GM12874 (cell line): ENCODE data around the gene GOLPH3.

Source experiments
- TF ChIP-seq, protein P1 (sequence below): IDR thresholded peaks from 2 replicates; pipeline ENCODE4 v1.5.1; 2011; ENCODE audit warnings: low read depth, mild to moderate bottlenecking, control low read depth, low read length, moderate library complexity; ENCODE audit not compliant: insufficient read depth

GOLPH3 gene

DNA sequence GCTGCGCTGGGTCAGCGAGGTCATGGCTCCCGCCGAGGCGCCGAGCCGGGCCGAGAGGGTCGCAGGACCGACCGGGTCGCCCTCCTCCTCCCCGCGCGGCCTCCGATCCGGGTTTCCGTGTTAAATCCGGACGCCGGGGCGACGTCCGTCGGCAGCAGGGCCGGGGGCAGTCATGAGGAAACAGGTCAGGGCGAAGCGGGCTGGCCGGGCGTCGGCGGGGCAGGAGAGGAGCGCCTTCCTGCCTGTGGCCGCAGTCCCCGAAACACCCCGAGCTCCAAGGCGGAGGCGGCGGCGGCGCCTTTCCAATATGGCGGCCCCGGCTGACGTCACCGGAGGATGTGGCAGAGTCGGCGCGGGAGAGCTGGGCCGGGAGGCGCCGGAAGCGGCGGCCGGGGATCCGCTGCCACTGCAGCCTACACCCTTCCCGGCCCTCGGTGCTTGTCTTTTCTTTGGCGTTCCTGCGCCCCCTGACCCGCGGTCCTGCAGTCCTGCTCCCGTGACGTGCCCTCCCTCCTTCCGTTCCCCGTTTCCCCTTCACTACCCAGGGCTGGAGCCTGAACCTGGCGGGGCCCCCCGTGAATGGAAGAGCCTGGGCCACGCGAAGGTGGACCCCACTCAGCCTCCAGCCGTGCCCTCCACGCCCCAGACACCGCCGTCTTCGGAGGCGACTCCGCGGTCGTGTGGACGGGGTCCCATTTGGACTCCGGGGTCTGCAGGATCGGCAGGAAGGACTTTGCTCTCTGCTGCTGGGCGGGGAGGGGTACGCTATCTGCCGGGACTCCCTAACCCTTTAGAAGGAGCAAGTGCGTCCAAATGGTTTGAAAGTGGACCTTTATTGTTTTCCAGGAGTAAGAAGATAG lies at the start of gene GOLPH3:
Gene GOLPH3, minus strand, starts transcription at position 309 of the 860 bp plus-strand sequence. Its CDS starts 285 bp downstream, at position 24.
- TF ChIP-seq, protein P1, sequence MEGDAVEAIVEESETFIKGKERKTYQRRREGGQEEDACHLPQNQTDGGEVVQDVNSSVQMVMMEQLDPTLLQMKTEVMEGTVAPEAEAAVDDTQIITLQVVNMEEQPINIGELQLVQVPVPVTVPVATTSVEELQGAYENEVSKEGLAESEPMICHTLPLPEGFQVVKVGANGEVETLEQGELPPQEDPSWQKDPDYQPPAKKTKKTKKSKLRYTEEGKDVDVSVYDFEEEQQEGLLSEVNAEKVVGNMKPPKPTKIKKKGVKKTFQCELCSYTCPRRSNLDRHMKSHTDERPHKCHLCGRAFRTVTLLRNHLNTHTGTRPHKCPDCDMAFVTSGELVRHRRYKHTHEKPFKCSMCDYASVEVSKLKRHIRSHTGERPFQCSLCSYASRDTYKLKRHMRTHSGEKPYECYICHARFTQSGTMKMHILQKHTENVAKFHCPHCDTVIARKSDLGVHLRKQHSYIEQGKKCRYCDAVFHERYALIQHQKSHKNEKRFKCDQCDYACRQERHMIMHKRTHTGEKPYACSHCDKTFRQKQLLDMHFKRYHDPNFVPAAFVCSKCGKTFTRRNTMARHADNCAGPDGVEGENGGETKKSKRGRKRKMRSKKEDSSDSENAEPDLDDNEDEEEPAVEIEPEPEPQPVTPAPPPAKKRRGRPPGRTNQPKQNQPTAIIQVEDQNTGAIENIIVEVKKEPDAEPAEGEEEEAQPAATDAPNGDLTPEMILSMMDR = no peak

DNA sequence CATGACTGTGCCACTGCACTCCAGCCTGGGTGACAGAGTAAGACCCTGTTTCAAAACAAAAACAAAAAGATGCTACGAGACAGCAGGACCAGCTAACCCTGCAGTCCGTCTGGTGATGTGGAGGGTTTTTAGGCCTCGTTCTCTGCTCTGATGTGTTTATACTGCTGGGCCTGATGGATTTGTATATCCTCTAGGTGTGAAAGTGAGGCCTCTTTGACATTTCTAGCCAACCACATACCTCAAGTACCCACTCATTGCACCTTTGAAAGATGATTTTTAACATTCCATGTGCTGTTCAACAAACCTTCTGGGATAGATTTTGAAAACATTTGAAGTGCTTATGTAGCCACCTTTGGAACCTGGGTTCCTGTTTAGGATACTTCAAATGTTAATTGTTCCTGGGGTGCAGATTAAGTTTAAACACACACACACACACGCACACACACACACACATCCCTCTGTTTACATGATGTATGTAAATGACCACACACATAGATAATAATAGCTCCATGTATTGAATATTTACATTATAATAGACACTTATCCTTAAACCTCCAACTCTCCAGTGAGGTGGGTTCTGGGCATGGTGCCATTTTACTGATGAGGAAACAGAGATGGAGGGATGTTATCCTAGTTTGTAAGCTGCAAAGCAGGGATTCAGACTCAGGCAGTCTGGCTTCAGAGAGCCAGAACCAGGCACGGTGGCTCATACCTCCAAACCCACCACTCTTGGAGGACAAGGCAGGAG lies 48.8 kb upstream of the GOLPH3 start:
- TF ChIP-seq, protein P1 = no peak

DNA sequence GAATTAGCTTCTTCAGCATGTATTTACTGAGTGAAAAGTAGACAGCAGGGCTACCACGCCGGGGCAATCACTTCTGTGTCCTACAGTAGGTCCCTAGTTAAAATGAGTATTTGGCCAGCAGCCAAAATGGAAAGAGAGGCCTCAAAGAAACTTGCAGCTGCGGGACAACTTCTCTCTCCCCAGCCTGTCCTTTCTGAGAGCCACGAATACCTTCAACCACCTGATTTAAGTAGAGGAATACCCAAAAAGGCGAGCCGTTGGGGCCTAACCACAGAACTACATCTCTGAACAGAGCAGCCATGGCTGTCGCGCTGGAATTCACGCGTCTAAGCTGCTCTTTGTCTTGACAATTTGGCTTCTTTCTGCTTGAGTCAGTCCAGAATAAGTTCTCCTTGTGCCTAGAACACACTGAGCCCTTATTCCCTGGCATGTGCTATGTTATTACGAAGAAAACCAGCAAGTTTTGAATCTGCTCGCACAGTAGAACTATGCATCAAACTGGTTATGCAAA lies 43.8 kb upstream of the GOLPH3 start:
- TF ChIP-seq, protein P1 = no peak

DNA sequence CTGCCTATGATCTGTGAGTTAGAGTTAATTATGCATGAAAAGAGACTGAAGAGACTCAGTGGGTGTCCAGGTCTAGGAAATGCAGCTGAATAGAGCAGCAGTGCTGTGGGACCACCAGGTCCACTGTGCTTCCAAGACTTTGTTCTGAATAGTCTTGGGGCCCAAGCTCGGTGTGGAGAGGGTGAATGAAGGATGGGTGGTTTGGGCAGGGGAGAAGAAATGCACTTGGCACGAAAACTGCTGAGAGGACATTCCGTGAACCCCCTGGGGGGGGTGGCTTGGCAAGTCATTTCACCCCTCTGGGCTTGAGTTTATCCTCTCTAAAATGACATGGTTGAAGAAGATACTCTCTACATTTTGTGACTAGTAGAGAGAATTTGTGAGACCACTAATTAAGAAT lies 36.0 kb upstream of the GOLPH3 start:
- TF ChIP-seq, protein P1 = no peak

DNA sequence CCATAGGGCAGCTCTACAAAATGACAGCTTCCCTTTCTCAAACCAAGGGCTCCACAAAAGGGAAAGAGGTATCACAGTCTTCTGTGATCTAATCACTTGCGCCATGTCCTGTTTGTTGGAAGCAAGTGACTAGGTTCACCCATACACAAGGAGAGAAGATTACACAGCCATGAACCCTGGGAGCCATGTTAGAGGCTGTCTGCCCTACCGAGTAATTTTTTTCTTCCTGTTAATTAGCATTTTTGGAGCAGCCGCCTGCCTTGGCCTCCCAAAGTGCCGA lies 33.2 kb upstream of the GOLPH3 start:
- TF ChIP-seq, protein P1 = no peak

DNA sequence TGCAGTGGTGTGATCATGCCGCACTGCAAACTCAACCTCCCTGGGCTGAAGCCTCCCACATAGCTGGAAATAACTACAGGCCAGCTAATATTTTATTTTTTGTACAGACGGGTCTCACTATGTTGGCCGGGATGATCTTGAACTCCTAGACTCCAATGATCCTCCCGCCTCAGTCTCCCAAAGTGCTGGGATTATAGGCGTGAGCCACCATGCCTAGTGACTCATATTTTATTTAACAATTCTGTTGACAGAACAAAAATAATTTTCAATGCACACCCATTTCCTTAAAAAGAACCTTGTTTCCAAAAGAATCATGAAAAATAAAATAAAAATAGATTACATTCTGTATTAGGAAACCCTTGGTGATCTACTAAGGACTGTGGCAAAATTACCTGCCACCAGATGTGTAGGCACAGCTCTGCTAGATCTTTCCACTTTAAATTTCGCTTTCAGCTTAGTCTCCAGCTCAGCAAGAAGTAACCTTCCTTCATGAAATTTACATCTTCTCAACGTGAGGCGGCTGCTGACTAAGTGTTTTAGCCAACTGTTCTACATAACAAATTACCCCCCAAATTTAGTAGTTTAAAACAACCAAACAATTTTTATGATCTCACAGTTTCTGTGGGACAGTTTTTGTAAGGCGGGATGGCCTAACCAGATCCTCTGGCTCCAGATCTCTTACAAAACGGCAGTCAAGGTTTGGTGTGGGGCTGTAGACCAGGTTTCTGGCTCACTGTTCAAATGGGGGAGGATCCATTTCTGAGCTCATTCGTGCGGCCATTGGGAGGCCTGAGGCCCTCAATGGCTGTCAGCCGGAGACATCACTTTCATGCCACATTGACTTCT lies 32.6 kb upstream of the GOLPH3 start:
- TF ChIP-seq, protein P1 = no peak

DNA sequence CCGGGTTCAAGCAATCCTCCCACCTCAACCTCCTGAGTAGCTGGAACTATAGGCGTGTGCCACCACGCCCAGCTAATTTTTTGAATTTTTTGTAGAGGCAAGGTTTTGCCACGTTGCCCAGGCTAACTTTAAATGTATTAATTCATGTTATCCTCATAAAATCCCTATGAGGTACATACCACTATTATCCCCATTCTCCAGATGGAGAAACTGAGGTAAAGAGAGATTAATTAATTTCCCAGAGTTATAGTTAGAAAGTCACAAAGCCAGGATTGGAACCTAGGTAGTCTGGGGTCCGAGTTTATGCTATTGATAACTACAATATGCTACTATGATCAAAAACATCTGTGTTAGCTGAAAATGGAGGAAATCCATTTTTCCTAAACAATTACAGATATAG lies 31.9 kb upstream of the GOLPH3 start:
- TF ChIP-seq, protein P1 = no peak
